HG03095 (cell line): ENCODE results near the gene MPZL3.

Experiments
- ATAC-seq: cut with Tn5 transposase; IDR thresholded peaks from one replicate; pipeline ENCODE4 v1.9.1; 2021; ENCODE audit warnings: moderate library complexity; ENCODE audit not compliant: unreplicated experiment

Gene MPZL3

GRCh38 chr11:118251858-118252652 lies at the start of gene MPZL3:
Gene MPZL3, minus strand, starts transcription at chr11:118252365. Its CDS starts 71 bp downstream, at chr11:118252294.
- ATAC-seq: peak; percentile 72

GRCh38 chr11:118301600-118302195 lies 49.5 kb upstream of the MPZL3 start:
- no peak for ATAC-seq

- no peak for ATAC-seq
Measured at GRCh38 chr11:118295815-118296454, 43.8 kb upstream of the MPZL3 start.

GRCh38 chr11:118295199-118295598 lies 43.0 kb upstream of the MPZL3 start:
- no peak for ATAC-seq

- ATAC-seq: no peak
Measured at GRCh38 chr11:118294053-118294452, 41.9 kb upstream of the MPZL3 start.

- no peak for ATAC-seq
Measured at GRCh38 chr11:118291477-118292135, 39.4 kb upstream of the MPZL3 start.

GRCh38 chr11:118290923-118291322 lies 38.8 kb upstream of the MPZL3 start:
- ATAC-seq: no peak

- no peak for ATAC-seq
Measured at GRCh38 chr11:118289401-118289800, 37.2 kb upstream of the MPZL3 start.

- ATAC-seq: no peak
Measured at GRCh38 chr11:118287006-118287405, 34.8 kb upstream of the MPZL3 start.

GRCh38 chr11:118286545-118286944 lies 34.4 kb upstream of the MPZL3 start:
- no peak for ATAC-seq

GRCh38 chr11:118283756-118284350 lies 31.7 kb upstream of the MPZL3 start:
- ATAC-seq: no peak

GRCh38 chr11:118283037-118283636 lies 31.0 kb upstream of the MPZL3 start:
- ATAC-seq: no peak

GRCh38 chr11:118282606-118283005 lies 30.4 kb upstream of the MPZL3 start:
- no peak for ATAC-seq

- ATAC-seq: no peak
Measured at GRCh38 chr11:118281284-118281683, 29.1 kb upstream of the MPZL3 start.

- no peak for ATAC-seq
Measured at GRCh38 chr11:118277312-118277711, 25.1 kb upstream of the MPZL3 start.

- no peak for ATAC-seq
Measured at GRCh38 chr11:118276422-118276821, 24.3 kb upstream of the MPZL3 start.

GRCh38 chr11:118275176-118275575 lies 23.0 kb upstream of the MPZL3 start:
- ATAC-seq: no peak

GRCh38 chr11:118274186-118274585 lies 22.0 kb upstream of the MPZL3 start:
- ATAC-seq: no peak

GRCh38 chr11:118272001-118272400 lies 19.8 kb upstream of the MPZL3 start:
- no peak for ATAC-seq

- ATAC-seq: no peak
Measured at GRCh38 chr11:118267486-118267885, 15.3 kb upstream of the MPZL3 start.

- ATAC-seq: no peak
Measured at GRCh38 chr11:118265954-118266353, 13.8 kb upstream of the MPZL3 start.
